Stomach smooth muscle (tissue), 2 donors: ENCODE measurements around the gene RASSF7.

ENCODE experiments used
- H3K27ac ChIP-seq: one replicate; pipeline ENCODE4 v1.7.0; 2013; ENCODE audit warnings: mild to moderate bottlenecking, low read length, inconsistent platforms
- H3K27me3 ChIP-seq, 2 donors: one replicate each; pipeline ENCODE4 v1.7.0; 2013; ENCODE audit warnings: low read length in 2 of 2; ENCODE audit not compliant: insufficient read depth in 2 of 2, control insufficient read depth in 1 of 2
- H3K36me3 ChIP-seq, 2 donors: one replicate each; pipeline ENCODE4 v1.7.0; 2013; ENCODE audit warnings: low read length in 2 of 2; ENCODE audit not compliant: control insufficient read depth in 2 of 2, insufficient read depth in 2 of 2
- H3K4me1 ChIP-seq: one replicate; pipeline ENCODE4 v1.7.0; 2013; ENCODE audit warnings: low read length; ENCODE audit not compliant: control insufficient read depth, insufficient read depth
- H3K4me3 ChIP-seq, 2 donors: one replicate each; pipeline ENCODE4 v1.7.0; 2013; ENCODE audit warnings: low read length in 2 of 2
- H3K9ac ChIP-seq, 2 donors: one replicate each; pipeline ENCODE4 v1.7.0; 2013; ENCODE audit warnings: low read length in 2 of 2, mild to moderate bottlenecking in 1 of 2
- H3K9me3 ChIP-seq, 2 donors: one replicate each; pipeline ENCODE4 v1.7.0; 2013; ENCODE audit warnings: low read length in 2 of 2; ENCODE audit not compliant: control insufficient read depth in 2 of 2
- donor health status: healthy.
- donor health status: Pancreatic carcinoma.

RASSF7 gene

GRCh38 chr11:534396-535209 is 26.2 kb upstream of the RASSF7 start:
- H3K4me3 ChIP-seq, result peak overlapping the region; percentile 64 to 83
- H3K27me3 ChIP-seq, result peaks cover 2 to 28% of the 10 kb centered on the region in 2 donors
- peak overlapping the region; percentile 37 for H3K27ac ChIP-seq
- H3K4me1 ChIP-seq, result peaks cover 30% of the 10 kb centered on the region
- H3K9ac ChIP-seq, result peak overlapping the region; percentile 65 to 68
- peaks cover 0 to 12% of the 10 kb centered on the region in 2 donors for H3K36me3 ChIP-seq
- no peaks in the 10 kb centered on the region for H3K9me3 ChIP-seq

- Histone ChIP-seq H3K9me3 (no peaks in the 10 kb centered on the region), H3K36me3 (peaks cover 0 to 12% of the 10 kb centered on the region in 2 donors), H3K4me1 (peaks cover 30% of the 10 kb centered on the region), H3K4me3 (peak overlapping the region in 1 of 2 donors; percentile 83), H3K27ac (no peak overlapping the region), H3K9ac (no peak overlapping the region), H3K27me3 (peaks cover 2 to 33% of the 10 kb centered on the region in 2 donors)
Observed at GRCh38 chr11:535210-535518, 25.6 kb upstream of the RASSF7 start.

- Histone ChIP-seq H3K27me3 (peaks cover 2 to 35% of the 10 kb centered on the region in 2 donors), H3K36me3 (peaks cover 0 to 12% of the 10 kb centered on the region in 2 donors), H3K9me3 (no peaks in the 10 kb centered on the region), H3K4me3 (peak within 1 kb of the TSS; percentile 64 to 83), H3K9ac (peak within 1 kb of the TSS; percentile 65 to 68), H3K27ac (peak within 1 kb of the TSS; percentile 37), H3K4me1 (peaks cover 30% of the 10 kb centered on the region)
Observed at GRCh38 chr11:535519-536454, 25.0 kb upstream of the RASSF7 start, which contains the start of gene HRAS. Gene HRAS (minus strand): TSS chr11:535576.

GRCh38 chr11:536841-537621 is 23.7 kb upstream of the RASSF7 start, which contains the start of gene LRRC56:
Gene LRRC56 (plus strand): TSS chr11:537527. CDS start chr11:540685, 3,158 bp downstream.
- Histone ChIP-seq H3K36me3 (peaks cover 0 to 11% of the 10 kb centered on the region in 2 donors), H3K4me1 (peaks cover 30% of the 10 kb centered on the region), H3K4me3 (peak within 1 kb of the TSS in 1 of 2 donors; percentile 64), H3K9me3 (no peaks in the 10 kb centered on the region), H3K27ac (no peak within 1 kb of the TSS), H3K27me3 (peaks cover 2 to 35% of the 10 kb centered on the region in 2 donors), H3K9ac (peak within 1 kb of the TSS in 1 of 2 donors; percentile 9)

- Histone ChIP-seq H3K4me3 (peak overlapping the region in 1 of 2 donors; percentile 64), H3K4me1 (peaks cover 30% of the 10 kb centered on the region), H3K27ac (no peak overlapping the region), H3K9ac (peak overlapping the region in 1 of 2 donors; percentile 9), H3K9me3 (no peaks in the 10 kb centered on the region), H3K36me3 (peaks cover 0 to 4% of the 10 kb centered on the region in 2 donors), H3K27me3 (peaks cover 2 to 35% of the 10 kb centered on the region in 2 donors)
Observed at GRCh38 chr11:537622-538430, 22.9 kb upstream of the RASSF7 start.

GRCh38 chr11:538431-539051 is 22.2 kb upstream of the RASSF7 start:
- Histone ChIP-seq H3K36me3 (peaks cover 0 to 1% of the 10 kb centered on the region in 2 donors), H3K4me3 (no peak overlapping the region), H3K27me3 (peaks cover 2 to 35% of the 10 kb centered on the region in 2 donors), H3K9me3 (no peaks in the 10 kb centered on the region), H3K4me1 (peaks cover 28% of the 10 kb centered on the region), H3K27ac (no peak overlapping the region), H3K9ac (no peak overlapping the region)

GRCh38 chr11:539971-540481 is 20.7 kb upstream of the RASSF7 start:
- Histone ChIP-seq H3K27ac (no peak overlapping the region), H3K36me3 (no peaks in the 10 kb centered on the region), H3K9ac (no peak overlapping the region), H3K9me3 (no peaks in the 10 kb centered on the region), H3K27me3 (peaks cover 2 to 38% of the 10 kb centered on the region in 2 donors), H3K4me3 (no peak overlapping the region), H3K4me1 (peaks cover 16% of the 10 kb centered on the region)

GRCh38 chr11:540583-541432 is 20.0 kb upstream of the RASSF7 start:
- Histone ChIP-seq H3K9me3 (no peaks in the 10 kb centered on the region), H3K27me3 (peaks cover 2 to 38% of the 10 kb centered on the region in 2 donors), H3K4me3 (no peak overlapping the region), H3K27ac (no peak overlapping the region), H3K4me1 (peaks cover 16% of the 10 kb centered on the region), H3K36me3 (no peaks in the 10 kb centered on the region), H3K9ac (no peak overlapping the region)
